ENCODE data around the gene MAT2A.
"Not testable (repeated sequence)": the region's sequence is repeated elsewhere in the genome, so short reads cannot be mapped to it uniquely, and the experiment has no call there.

MAT2A gene

DNA sequence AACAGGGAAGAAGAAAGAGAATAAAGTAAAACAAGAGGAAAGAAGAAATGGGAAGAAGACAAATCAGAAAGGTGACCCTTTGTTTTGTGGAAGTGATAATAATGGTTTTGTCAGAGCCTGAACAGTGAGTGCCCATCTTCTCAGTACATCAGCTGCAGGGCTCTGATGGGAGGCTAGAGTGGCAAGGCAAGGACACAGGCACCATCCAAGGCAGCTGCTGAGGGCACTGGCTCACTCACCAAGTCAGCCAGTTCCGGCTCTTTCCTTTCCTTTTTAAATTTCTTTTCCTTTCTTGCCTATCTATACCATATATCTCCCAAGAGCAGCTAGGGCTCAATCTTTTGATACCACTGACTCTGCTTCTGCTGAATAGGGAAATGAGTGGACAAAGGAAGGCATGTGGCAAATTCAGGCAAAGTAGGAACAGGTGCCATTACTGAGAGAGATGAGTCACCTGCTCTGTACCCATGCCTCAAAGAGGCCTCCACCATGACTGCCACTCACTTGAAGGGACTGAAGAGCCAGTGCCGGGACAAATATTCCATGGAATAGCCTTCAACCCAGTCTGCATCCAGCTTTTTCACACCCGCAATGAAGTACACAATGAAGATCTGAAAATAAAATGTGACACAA, 16.1 kb downstream of the MAT2A start:
- no peak for DNase-seq (ENCODE audit: low read depth)
- H3K4me3 ChIP-seq (ENCODE audit: low read depth, low read length) = no peak overlapping the region
- TF ChIP-seq, protein P1, sequence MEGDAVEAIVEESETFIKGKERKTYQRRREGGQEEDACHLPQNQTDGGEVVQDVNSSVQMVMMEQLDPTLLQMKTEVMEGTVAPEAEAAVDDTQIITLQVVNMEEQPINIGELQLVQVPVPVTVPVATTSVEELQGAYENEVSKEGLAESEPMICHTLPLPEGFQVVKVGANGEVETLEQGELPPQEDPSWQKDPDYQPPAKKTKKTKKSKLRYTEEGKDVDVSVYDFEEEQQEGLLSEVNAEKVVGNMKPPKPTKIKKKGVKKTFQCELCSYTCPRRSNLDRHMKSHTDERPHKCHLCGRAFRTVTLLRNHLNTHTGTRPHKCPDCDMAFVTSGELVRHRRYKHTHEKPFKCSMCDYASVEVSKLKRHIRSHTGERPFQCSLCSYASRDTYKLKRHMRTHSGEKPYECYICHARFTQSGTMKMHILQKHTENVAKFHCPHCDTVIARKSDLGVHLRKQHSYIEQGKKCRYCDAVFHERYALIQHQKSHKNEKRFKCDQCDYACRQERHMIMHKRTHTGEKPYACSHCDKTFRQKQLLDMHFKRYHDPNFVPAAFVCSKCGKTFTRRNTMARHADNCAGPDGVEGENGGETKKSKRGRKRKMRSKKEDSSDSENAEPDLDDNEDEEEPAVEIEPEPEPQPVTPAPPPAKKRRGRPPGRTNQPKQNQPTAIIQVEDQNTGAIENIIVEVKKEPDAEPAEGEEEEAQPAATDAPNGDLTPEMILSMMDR (IDR thresholded peaks at IDR 0.05; ENCODE audit: control insufficient read depth, extremely low read depth, insufficient read depth) = no peak

GRCh38 chr2:85557130-85557529, 18.2 kb downstream of the MAT2A start:
- TF ChIP-seq, protein P1 (IDR thresholded peaks at IDR 0.05; ENCODE audit: control insufficient read depth, extremely low read depth, insufficient read depth) = no peak
- no peak overlapping the region for H3K4me3 ChIP-seq (ENCODE audit: low read depth, low read length)
- no peak for DNase-seq (ENCODE audit: low read depth)

- TF ChIP-seq, protein P1 (IDR thresholded peaks at IDR 0.05; ENCODE audit: control insufficient read depth, extremely low read depth, insufficient read depth) = no peak
- H3K4me3 ChIP-seq (ENCODE audit: low read depth, low read length) = no peak overlapping the region
- DNase-seq (ENCODE audit: low read depth) = no peak
Measured at GRCh38 chr2:85558160-85558559, 19.2 kb downstream of the MAT2A start.

DNA sequence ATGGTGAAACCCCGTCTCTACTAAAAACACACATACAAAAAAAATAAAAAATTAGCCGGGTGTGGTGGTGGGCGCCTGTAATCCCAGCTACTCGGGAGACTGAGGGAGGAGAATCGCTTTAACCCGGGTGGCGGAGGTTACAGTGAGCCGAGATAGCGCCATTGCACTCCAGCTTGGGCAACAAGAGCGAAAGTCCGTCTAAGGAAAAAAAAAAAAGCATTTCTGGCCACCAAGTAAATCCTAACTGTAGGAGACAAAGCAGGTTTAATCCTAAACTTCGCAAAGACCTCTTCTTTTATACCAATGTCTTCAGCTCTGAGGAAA, 21.4 kb downstream of the MAT2A start:
- not testable (repeated sequence) for DNase-seq (ENCODE audit: low read depth)
- peak overlapping the region; percentile 95 for H3K4me3 ChIP-seq (ENCODE audit: low read depth, low read length)

DNA sequence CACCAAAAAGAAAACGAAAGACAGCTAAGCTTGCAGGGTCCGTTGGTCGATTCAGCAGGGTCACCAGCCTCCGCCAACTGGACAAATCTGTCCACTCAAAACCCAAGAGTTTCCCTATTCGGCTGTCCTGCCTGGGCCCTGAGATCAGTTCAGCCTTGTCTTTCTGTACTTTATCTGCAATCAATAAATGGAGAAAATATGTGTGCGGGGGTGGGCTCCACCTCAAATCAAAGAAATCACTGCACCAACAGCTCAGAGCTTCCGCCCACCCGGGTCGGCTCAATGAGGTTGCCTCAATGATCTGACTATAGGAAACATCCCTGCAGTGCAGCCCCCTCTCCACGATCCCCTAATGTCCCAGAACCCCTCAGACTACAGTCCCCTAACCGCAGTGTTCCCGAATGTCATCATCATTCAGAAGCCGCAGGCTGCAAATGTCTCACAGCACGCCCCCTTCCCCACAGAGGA, 21.9 kb downstream of the MAT2A start:
- DNase-seq (ENCODE audit: low read depth) = no peak
- TF ChIP-seq, protein P1 (IDR thresholded peaks at IDR 0.05; ENCODE audit: control insufficient read depth, extremely low read depth, insufficient read depth) = no peak
- H3K4me3 ChIP-seq (ENCODE audit: low read depth, low read length) = peak overlapping the region; percentile 95

DNA sequence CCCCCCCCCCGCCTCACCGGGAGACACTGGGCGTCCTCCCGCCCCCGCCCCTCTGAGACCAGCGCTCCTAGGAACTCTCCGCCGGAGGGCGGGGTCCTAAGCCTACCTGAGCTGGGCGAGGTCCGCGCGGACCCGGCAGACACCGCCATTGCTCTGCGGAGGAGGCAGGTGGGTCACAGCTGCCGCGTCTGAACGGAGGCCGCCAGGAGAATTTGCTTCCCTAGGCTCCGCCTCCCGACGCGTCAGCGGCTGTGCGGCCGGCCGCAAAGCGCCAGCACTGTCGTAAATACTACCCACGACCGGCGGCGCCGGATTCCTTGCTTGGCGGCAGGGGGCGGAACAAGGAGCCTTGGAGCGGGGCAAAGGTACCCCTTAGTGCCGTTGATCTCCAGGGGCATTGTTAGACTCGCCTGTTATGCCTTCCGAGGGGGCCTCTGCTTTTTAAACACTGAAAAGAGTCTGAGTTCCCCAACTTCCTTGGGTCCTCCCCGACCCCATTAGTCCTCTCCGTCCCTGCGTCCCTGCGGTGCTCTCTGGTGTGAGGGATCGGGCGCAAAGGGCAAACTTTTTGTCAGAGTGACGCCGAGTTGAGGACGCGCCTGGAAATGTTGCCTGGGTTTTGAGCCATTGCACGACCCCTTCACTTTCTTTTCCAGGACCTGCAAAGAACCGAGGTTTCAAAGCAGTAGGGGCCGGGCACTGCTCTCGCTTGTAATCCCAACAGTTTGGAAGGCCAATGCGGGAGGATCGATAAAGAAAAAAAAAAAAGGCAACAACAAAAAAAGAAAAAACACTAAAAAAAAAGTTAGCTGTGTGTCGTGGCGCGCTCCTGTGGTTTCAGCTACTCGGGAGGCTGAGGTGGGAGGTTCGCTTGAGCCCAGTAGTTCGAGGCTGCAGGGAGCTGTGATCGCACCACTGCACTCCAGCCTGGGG, 22.6 kb downstream of the MAT2A start, which contains the start of gene GGCX:
Gene GGCX (minus strand): TSS at position 214 of the 933 bp plus-strand sequence. CDS start 65 bp downstream, at position 149.
- H3K4me3 ChIP-seq (ENCODE audit: low read depth, low read length) = peak within 1 kb of the TSS; percentile 95
- TF ChIP-seq, protein P1 (IDR thresholded peaks at IDR 0.05; ENCODE audit: control insufficient read depth, extremely low read depth, insufficient read depth) = no peak
- peak; percentile 79 for DNase-seq (ENCODE audit: low read depth)

DNA sequence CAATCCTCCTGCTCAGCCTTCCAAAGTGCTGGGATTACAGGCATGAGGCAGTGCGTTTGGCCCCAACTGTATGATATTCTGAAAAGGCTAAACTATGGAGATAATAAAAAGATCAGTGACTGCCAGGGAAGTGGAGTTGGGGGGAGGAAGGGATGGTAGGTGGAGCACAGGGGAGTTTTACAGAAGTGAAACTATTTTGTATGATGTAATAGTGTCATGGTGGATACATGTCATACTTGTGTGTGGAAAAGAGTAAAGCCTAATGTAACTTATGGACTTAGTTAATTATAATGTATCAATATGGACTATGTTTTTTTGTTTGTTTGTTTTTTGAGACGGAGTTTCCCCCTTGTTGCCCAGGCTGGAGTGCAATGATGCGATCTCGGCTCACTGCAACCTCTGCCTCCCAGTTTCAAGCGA, 25.2 kb downstream of the MAT2A start:
- TF ChIP-seq, protein P1 (IDR thresholded peaks at IDR 0.05; ENCODE audit: control insufficient read depth, extremely low read depth, insufficient read depth) = no peak
- no peak overlapping the region for H3K4me3 ChIP-seq (ENCODE audit: low read depth, low read length)
- no peak for DNase-seq (ENCODE audit: low read depth)

Data from LNCaP clone FGC (cell line).